HEK293 (cell line): ENCODE results near the gene HAND1.
"Not testable (repeated sequence)": the region's sequence is repeated elsewhere in the genome, so short reads cannot be mapped to it uniquely, and the experiment has no call there.

Experiments used
- CTCF ChIA-PET: fragments of 350-600 bp; formaldehyde crosslinking; extraction: SDS; loops from one replicate; lab custom pipeline; 2021; ENCODE audit warnings: antibody characterized with exemption; lab: Yijun Ruan, JAX
- POLR2A ChIA-PET: fragments of 300-600 bp; formaldehyde crosslinking; extraction: SDS; loops from one replicate; lab custom pipeline; 2020; ENCODE audit warnings: antibody characterized with exemption, inconsistent platforms; lab: Yijun Ruan, JAX
- H3K27ac ChIP-seq: fragments of 200-500 bp; sonication (Bioruptor generic); 2 replicates; pipeline ENCODE4 v1.5.1; 2014; ENCODE audit warnings: low read depth, low read length, control low read depth, inconsistent platforms; ENCODE audit errors: extremely low read depth
- H3K36me3 ChIP-seq, 2 experiments: fragments of 200-500 bp in 1 of 2; sonication (Bioruptor generic) in 1 of 2; 1 replicate in 1 of 2; 2 replicates in 1 of 2; pipeline ENCODE4 v1.5.1; 2014 to 2017; ENCODE audit warnings: inconsistent platforms in 2 of 2, low read length in 2 of 2; ENCODE audit not compliant: control insufficient read depth in 2 of 2, insufficient read depth in 1 of 2
- H3K4me1 ChIP-seq: fragments of 200-500 bp; sonication (Bioruptor generic); 2 replicates; pipeline ENCODE4 v1.5.1; 2014; ENCODE audit warnings: mild to moderate bottlenecking, low read length, inconsistent platforms; ENCODE audit not compliant: control insufficient read depth, insufficient read depth
- H3K4me3 ChIP-seq: 2 replicates; pipeline ENCODE4 v1.5.1; 2011; ENCODE audit warnings: low read depth, mild to moderate bottlenecking, control low read depth, low read length, moderate library complexity
- H3K9me3 ChIP-seq: fragments of 200-500 bp; sonication (Bioruptor generic); 2 replicates; pipeline ENCODE4 v1.5.1; 2014; ENCODE audit warnings: low read depth, low read length, inconsistent platforms; ENCODE audit not compliant: control insufficient read depth, insufficient read depth
- BCL6B ChIP-seq: fragments of 450-650 bp; formaldehyde crosslinking; IDR thresholded peaks from 2 replicates; pipeline ENCODE4 v1.5.1; 2017; ENCODE audit warnings: missing biosample characterization, missing genetic modification characterization
- CTCF ChIP-seq: fragments of 450-650 bp; formaldehyde crosslinking; IDR thresholded peaks from 2 replicates; pipeline ENCODE4 v1.5.1; 2016; ENCODE audit warnings: missing biosample characterization, missing genetic modification characterization
- KLF10 ChIP-seq: fragments of 450-650 bp; IDR thresholded peaks from 2 replicates; pipeline ENCODE4 v1.5.1; 2018; ENCODE audit warnings: missing biosample characterization, mild to moderate bottlenecking, missing genetic modification characterization
- PRDM2 ChIP-seq: fragments of 450-650 bp; formaldehyde crosslinking; IDR thresholded peaks from 2 replicates; pipeline ENCODE4 v1.5.1; 2016; ENCODE audit warnings: missing biosample characterization, missing genetic modification characterization, borderline replicate concordance
- REPIN1 ChIP-seq: fragments of 450-650 bp; formaldehyde crosslinking; IDR thresholded peaks from 2 replicates; pipeline ENCODE4 v1.5.1; 2017; ENCODE audit warnings: missing biosample characterization, missing genetic modification characterization, low read depth
- SP3 ChIP-seq: fragments of 450-650 bp; formaldehyde crosslinking; IDR thresholded peaks from 2 replicates; pipeline ENCODE4 v1.5.1; 2016; ENCODE audit warnings: missing biosample characterization, missing genetic modification characterization
- ZEB2 ChIP-seq: fragments of 450-650 bp; formaldehyde crosslinking; IDR thresholded peaks from 2 replicates; pipeline ENCODE4 v1.5.1; 2016; ENCODE audit warnings: missing biosample characterization, missing genetic modification characterization
- ZNF132 ChIP-seq: fragments of 450-650 bp; formaldehyde crosslinking; IDR thresholded peaks from 2 replicates; pipeline ENCODE4 v1.5.1; 2017; ENCODE audit warnings: missing biosample characterization, missing genetic modification characterization, borderline replicate concordance
- ZNF221 ChIP-seq: fragments of 450-650 bp; formaldehyde crosslinking; IDR thresholded peaks from 2 replicates; pipeline ENCODE4 v1.5.1; 2017; ENCODE audit warnings: missing biosample characterization, missing genetic modification characterization, borderline replicate concordance
- ZNF449 ChIP-seq: fragments of 450-650 bp; formaldehyde crosslinking; IDR thresholded peaks from 2 replicates; pipeline ENCODE4 v1.5.1; 2017; ENCODE audit warnings: missing biosample characterization, mild to moderate bottlenecking, missing genetic modification characterization, moderate library complexity
- ZNF600 ChIP-seq: fragments of 450-650 bp; formaldehyde crosslinking; IDR thresholded peaks from 2 replicates; pipeline ENCODE4 v1.5.1; 2016; ENCODE audit warnings: missing biosample characterization, missing genetic modification characterization
- ZNF692 ChIP-seq: fragments of 450-650 bp; formaldehyde crosslinking; IDR thresholded peaks from 2 replicates; pipeline ENCODE4 v1.5.1; 2016; ENCODE audit warnings: missing biosample characterization, missing genetic modification characterization

Gene HAND1

GRCh38 chr5:154516475-154516874, 38.4 kb upstream of the HAND1 start:
- POLR2A ChIA-PET, result no interaction called here
- no peak overlapping the region for H3K27ac ChIP-seq
- no peaks in the 10 kb centered on the region for H3K36me3 ChIP-seq
- TF ChIP-seq ZNF132 (tag by site-specific recombination) (no peak), ZEB2 (tag by site-specific recombination) (no peak), REPIN1 (tag by site-specific recombination) (no peak), CTCF (peak; percentile 53)
- H3K9me3 ChIP-seq, result no peaks in the 10 kb centered on the region
- H3K4me3 ChIP-seq, result no peak overlapping the region
- H3K4me1 ChIP-seq, result no peaks in the 10 kb centered on the region
- CTCF ChIA-PET, result interaction anchor here (0.6 to 0.7 kb wide), 2 partner anchors 107 to 122 kb away, joined by 3 read pairs; no protein-coding TSS in a partner anchor

- H3K4me3 ChIP-seq, POLR2A ChIA-PET, H3K4me1 ChIP-seq, H3K36me3 ChIP-seq, H3K9me3 ChIP-seq, H3K27ac ChIP-seq: not testable (repeated sequence)
- CTCF ChIA-PET, result interaction anchor here (0.6 to 0.7 kb wide), 2 partner anchors 122 to 392 kb away, joined by 3 to 4 read pairs; no protein-coding TSS in a partner anchor
Measured at GRCh38 chr5:154515488-154515887, 37.5 kb upstream of the HAND1 start.

GRCh38 chr5:154514331-154514730, 36.3 kb upstream of the HAND1 start:
- POLR2A ChIA-PET, result no interaction called here
- Histone ChIP-seq H3K4me1 (no peaks in the 10 kb centered on the region), H3K36me3 (no peaks in the 10 kb centered on the region), H3K9me3 (no peaks in the 10 kb centered on the region), H3K4me3 (no peak overlapping the region), H3K27ac (no peak overlapping the region)
- CTCF ChIA-PET, result interaction anchor here (0.6 kb wide), 1 partner anchor 26 kb away, joined by 3 read pairs; no protein-coding TSS in a partner anchor
- TF ChIP-seq ZNF449 (no peak), ZNF692 (no peak), ZNF600 (tag by site-specific recombination) (no peak), ZNF221 (no peak), SP3 (no peak)

GRCh38 chr5:154513669-154514084, 35.6 kb upstream of the HAND1 start:
- POLR2A ChIA-PET, result no interaction called here
- Histone ChIP-seq H3K9me3 (no peaks in the 10 kb centered on the region), H3K27ac (no peak overlapping the region), H3K36me3 (no peaks in the 10 kb centered on the region), H3K4me3 (no peak overlapping the region), H3K4me1 (no peaks in the 10 kb centered on the region)
- CTCF ChIA-PET, result interaction anchor here (0.6 to 0.9 kb wide), 2 partner anchors 45 to 73 kb away, joined by 3 to 4 read pairs; no protein-coding TSS in a partner anchor
- TF ChIP-seq KLF10 (no peak), PRDM2 (no peak), BCL6B (tag by site-specific recombination) (no peak)
